ENCODE measurements around the gene TAF11. TPM values are rescaled to one million over a fixed set of nuclear protein-coding genes. Genes with fewer than 3 reads are reported as not detected.

The TAF11 gene
- total and polyA plus RNA-seq, 2 donors (not counting 3 experiments of a cell fraction or from before 2014, with no cell fraction given) = 30.7 to 37.1 TPM

- Histone ChIP-seq H3K4me1 (ENCODE audit: control insufficient read depth, extremely low read depth, insufficient read depth, low read length) (no peaks in the 10 kb centered on the region), H3K27ac (ENCODE audit: insufficient read depth, low read depth, low read length) (no peak overlapping the region), H3K79me2 (ENCODE audit: control insufficient read depth, insufficient read depth, low read length) (no peaks in the 10 kb centered on the region), H2AFZ (ENCODE audit: low read depth, low read length) (no peak overlapping the region), H3K36me3 (ENCODE audit: control insufficient read depth in 2 of 2, extremely low read depth in 1 of 2, insufficient read depth in 2 of 2, low read length in 2 of 2) (peaks cover 2 to 18% of the 10 kb centered on the region in 2 experiments), H3K4me2 (ENCODE audit: insufficient read depth, low read length) (no peak overlapping the region), H3K9me1 (replicated peaks; ENCODE audit: control insufficient read depth, extremely low read depth, insufficient read depth, low read length) (no peaks in the 10 kb centered on the region), H3K4me3 (replicated peaks in 1 of 3; ENCODE audit: insufficient read depth in 1 of 3, low read depth in 1 of 3, low read length in 3 of 3) (no peak overlapping the region), H4K20me1 (replicated peaks; ENCODE audit: control insufficient read depth, extremely low read depth, insufficient read depth, low read length) (no peaks in the 10 kb centered on the region), H3K27me3 (ENCODE audit: control insufficient read depth in 2 of 2, insufficient read depth in 2 of 2, low read length in 2 of 2) (no peaks in the 10 kb centered on the region), H3K9me3 (replicated peaks; ENCODE audit: control insufficient read depth, insufficient read depth, low read length) (no peaks in the 10 kb centered on the region), H3K9ac (replicated peaks; ENCODE audit: extremely low read depth, insufficient read depth, low read length) (no peak overlapping the region)
- no peak for DNase-seq (ENCODE audit: low read depth, low spot score)
- ChIA-PET CTCF (interaction anchor here (0.9 to 1.2 kb wide), 3 partner anchors 17 to 468 kb away, joined by 3 read pairs; partner anchors contain the start of gene TAF11), POLR2A (no interaction called here)
- FAIRE-seq = no peak
- TF ChIP-seq FOS (IDR thresholded peaks at IDR 0.05; ENCODE audit: borderline replicate concordance, insufficient read depth, low read length) (no peak), POLR2AphosphoS5 (IDR thresholded peaks at IDR 0.05; ENCODE audit: insufficient read depth, low read depth, low read length) (no peak), POLR2A (IDR thresholded peaks at IDR 0.05; ENCODE audit: low read depth, low read length) (no peak), MYC (IDR thresholded peaks at IDR 0.05; ENCODE audit: low read depth, low read length) (no peak)
- BruUV-seq (replicated peaks) = no TSS peak
- intact Hi-C loops (cut with micrococcal nuclease) (no loop called here), dilution Hi-C loops (cut with MboI; ENCODE audit: extremely low pct_ligation_motif_present, low sequenced_read_pairs) (no loop called here)
Observed at GRCh38 chr6:34858681-34859080, 29.2 kb downstream of the TAF11 start.

GRCh38 chr6:34855463-34855862 lies 32.4 kb downstream of the TAF11 start:
- DNase-seq (ENCODE audit: low read depth, low spot score) (no peak), FAIRE-seq (no peak)
- H3K9me1 ChIP-seq (replicated peaks; ENCODE audit: control insufficient read depth, extremely low read depth, insufficient read depth, low read length) = no peaks in the 10 kb centered on the region
- CTCF ChIA-PET = no interaction called here
- H3K4me3 ChIP-seq (replicated peaks in 1 of 3; ENCODE audit: insufficient read depth in 1 of 3, low read depth in 1 of 3, low read length in 3 of 3) = no peak overlapping the region
- no peaks in the 10 kb centered on the region for H4K20me1 ChIP-seq (replicated peaks; ENCODE audit: control insufficient read depth, extremely low read depth, insufficient read depth, low read length)
- intact Hi-C loops (cut with micrococcal nuclease) = no loop called here
- H3K36me3 ChIP-seq (ENCODE audit: control insufficient read depth in 2 of 2, extremely low read depth in 1 of 2, insufficient read depth in 2 of 2, low read length in 2 of 2) = peaks cover 2 to 18% of the 10 kb centered on the region in 2 experiments
- no peak overlapping the region for H3K27ac ChIP-seq (ENCODE audit: insufficient read depth, low read depth, low read length)
- no peak for TF ChIP-seq MAX (IDR thresholded peaks at IDR 0.05; ENCODE audit: insufficient read depth, insufficient read length)
- TF ChIP-seq EZH2 (IDR thresholded peaks at IDR 0.05; ENCODE audit: borderline replicate concordance, low read depth, low read length, severe bottlenecking) = no peak
- no peak for TF ChIP-seq MYC (IDR thresholded peaks at IDR 0.05; ENCODE audit: low read depth, low read length)
- TF ChIP-seq POLR2A (IDR thresholded peaks at IDR 0.05; ENCODE audit: low read depth, low read length) = no peak
- TF ChIP-seq FOS (IDR thresholded peaks at IDR 0.05; ENCODE audit: borderline replicate concordance, insufficient read depth, low read length) = no peak
- no peak for TF ChIP-seq GATA2 (IDR thresholded peaks at IDR 0.05; ENCODE audit: insufficient read depth, insufficient read length, low read depth, low read length)
- TF ChIP-seq POLR2AphosphoS5 (IDR thresholded peaks at IDR 0.05; ENCODE audit: insufficient read depth, low read depth, low read length) = no peak
- TF ChIP-seq, protein P1, sequence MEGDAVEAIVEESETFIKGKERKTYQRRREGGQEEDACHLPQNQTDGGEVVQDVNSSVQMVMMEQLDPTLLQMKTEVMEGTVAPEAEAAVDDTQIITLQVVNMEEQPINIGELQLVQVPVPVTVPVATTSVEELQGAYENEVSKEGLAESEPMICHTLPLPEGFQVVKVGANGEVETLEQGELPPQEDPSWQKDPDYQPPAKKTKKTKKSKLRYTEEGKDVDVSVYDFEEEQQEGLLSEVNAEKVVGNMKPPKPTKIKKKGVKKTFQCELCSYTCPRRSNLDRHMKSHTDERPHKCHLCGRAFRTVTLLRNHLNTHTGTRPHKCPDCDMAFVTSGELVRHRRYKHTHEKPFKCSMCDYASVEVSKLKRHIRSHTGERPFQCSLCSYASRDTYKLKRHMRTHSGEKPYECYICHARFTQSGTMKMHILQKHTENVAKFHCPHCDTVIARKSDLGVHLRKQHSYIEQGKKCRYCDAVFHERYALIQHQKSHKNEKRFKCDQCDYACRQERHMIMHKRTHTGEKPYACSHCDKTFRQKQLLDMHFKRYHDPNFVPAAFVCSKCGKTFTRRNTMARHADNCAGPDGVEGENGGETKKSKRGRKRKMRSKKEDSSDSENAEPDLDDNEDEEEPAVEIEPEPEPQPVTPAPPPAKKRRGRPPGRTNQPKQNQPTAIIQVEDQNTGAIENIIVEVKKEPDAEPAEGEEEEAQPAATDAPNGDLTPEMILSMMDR (IDR thresholded peaks at IDR 0.05; ENCODE audit: extremely low read depth in 1 of 2, insufficient read depth in 1 of 2, low read depth in 1 of 2, low read length in 2 of 2) = no peak
- no peak for TF ChIP-seq JUN (IDR thresholded peaks at IDR 0.05; ENCODE audit: borderline replicate concordance, insufficient read depth, insufficient read length, low read depth)
- no peaks in the 10 kb centered on the region for H3K79me2 ChIP-seq (ENCODE audit: control insufficient read depth, insufficient read depth, low read length)
- BruUV-seq (replicated peaks) = no TSS peak
- H3K4me2 ChIP-seq (ENCODE audit: insufficient read depth, low read length) = no peak overlapping the region
- POLR2A ChIA-PET = no interaction called here
- H3K27me3 ChIP-seq (ENCODE audit: control insufficient read depth in 2 of 2, insufficient read depth in 2 of 2, low read length in 2 of 2) = no peaks in the 10 kb centered on the region
- dilution Hi-C loops (cut with MboI; ENCODE audit: extremely low pct_ligation_motif_present, low sequenced_read_pairs) = no loop called here
- no peak overlapping the region for H2AFZ ChIP-seq (ENCODE audit: low read depth, low read length)
- no peak overlapping the region for H3K9ac ChIP-seq (replicated peaks; ENCODE audit: extremely low read depth, insufficient read depth, low read length)
- H3K4me1 ChIP-seq (ENCODE audit: control insufficient read depth, extremely low read depth, insufficient read depth, low read length) = no peaks in the 10 kb centered on the region
- no peaks in the 10 kb centered on the region for H3K9me3 ChIP-seq (replicated peaks; ENCODE audit: control insufficient read depth, insufficient read depth, low read length)

Data from endothelial cell of umbilical vein (primary cell).